Activated B cell treated with CpG ODN at 0.5 μM for 24 hours (primary cell): ENCODE data around the gene NPHS1. TPM values are rescaled to one million over a fixed set of nuclear protein-coding genes. Genes with fewer than 3 reads are reported as not detected.

Experiments
- ATAC-seq: fragments of 200-7000 bp; cut with Tn5 transposase; one replicate; pipeline ENCODE4 v1.10.0; 2021; ENCODE audit warnings: low read depth, mild to moderate bottlenecking, moderate library complexity
- CTCF ChIA-PET: fragments of 350-600 bp; sonication (Branson Sonifier 250); formaldehyde crosslinking; loops from one replicate; lab custom pipeline; 2021; ENCODE audit warnings: antibody characterized with exemption; lab: Charles Lee
- POLR2A ChIA-PET: fragments of 350-600 bp; sonication (Branson Sonifier 250); formaldehyde crosslinking; loops from one replicate; lab custom pipeline; 2021; ENCODE audit warnings: antibody characterized with exemption; lab: Charles Lee
- DNase-seq: peaks from one replicate; pipeline ENCODE4 v3.0.0; 2022
- H3K27ac Mint-ChIP-seq: one replicate; pipeline ENCODE4 v1.8.0; 2020; ENCODE audit warnings: mixed read lengths
- H3K27me3 Mint-ChIP-seq: one replicate; pipeline ENCODE4 v1.8.0; 2021; ENCODE audit warnings: mixed read lengths
- H3K36me3 Mint-ChIP-seq: one replicate; pipeline ENCODE4 v1.8.0; 2021; ENCODE audit warnings: low read depth, mixed read lengths
- H3K4me1 Mint-ChIP-seq: one replicate; pipeline ENCODE4 v1.8.0; 2021; ENCODE audit warnings: mixed read lengths
- H3K4me3 Mint-ChIP-seq: one replicate; pipeline ENCODE4 v1.8.0; 2020; ENCODE audit warnings: mild to moderate bottlenecking, mixed read lengths
- H3K9me3 Mint-ChIP-seq: one replicate; pipeline ENCODE4 v1.8.0; 2020; ENCODE audit warnings: mixed read lengths
- CTCF ChIP-seq: fragments of 200-600 bp; IDR thresholded peaks from one replicate; pipeline ENCODE4 v1.8.0; 2022; ENCODE audit warnings: antibody characterized with exemption, mild to moderate bottlenecking
- intact Hi-C: fragments of 100-400 bp; cut with micrococcal nuclease; formaldehyde crosslinking; loops from one replicate; pipeline ENCODE4 v1.15.1; 2024
- total RNA-seq: library from RNA; stranded (reverse); gene quantifications from 2 replicates; pipeline ENCODE4 v1.2.3, GENCODE V29; 2022

The NPHS1 gene
- total RNA-seq, 1 donor from 2014 or later, result 0.18 TPM

DNA sequence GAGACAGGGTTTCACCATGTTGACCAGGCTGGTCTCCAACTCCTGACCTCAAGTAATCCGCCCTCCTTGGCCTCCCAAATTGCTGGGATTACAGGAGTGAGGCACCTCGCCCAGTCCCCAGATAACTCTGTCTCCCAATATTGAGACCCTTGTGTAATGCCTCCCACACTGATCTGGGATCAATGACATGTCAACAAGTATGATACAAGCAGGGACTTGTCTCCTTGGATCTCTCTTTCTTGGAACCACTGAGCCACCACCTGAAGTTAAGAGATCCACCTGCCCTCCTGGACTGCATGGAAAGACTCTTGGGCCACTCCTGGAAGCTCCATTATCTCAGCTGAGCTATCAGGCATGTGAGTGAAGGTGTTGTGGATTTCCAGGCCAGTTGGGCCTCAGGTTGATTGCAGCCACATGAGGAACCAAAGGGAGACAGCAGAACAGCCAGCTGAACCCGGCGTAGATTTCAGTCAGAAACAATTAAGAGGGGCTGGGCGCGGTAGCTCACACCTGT lies 33.0 kb upstream of the NPHS1 start:
- no peak for DNase-seq
- intact Hi-C loops, result no loop called here
- ChIA-PET POLR2A (interaction anchor here (1.0 to 6.6 kb wide), 3 partner anchors 9 to 46 kb away, joined by 4 to 60 read pairs (median 6); no protein-coding TSS in a partner anchor), CTCF (no interaction called here)
- no peak for ATAC-seq
- H3K27me3 Mint-ChIP-seq, result peaks cover under 1% of the 10 kb centered on the region
- H3K27ac Mint-ChIP-seq, result peak overlapping the region; percentile 61
- peaks cover 47% of the 10 kb centered on the region for H3K36me3 Mint-ChIP-seq
- H3K9me3 Mint-ChIP-seq, result no peaks in the 10 kb centered on the region
- no peak overlapping the region for H3K4me3 Mint-ChIP-seq
- H3K4me1 Mint-ChIP-seq, result peaks cover 10% of the 10 kb centered on the region
- no peak for TF ChIP-seq CTCF

DNA sequence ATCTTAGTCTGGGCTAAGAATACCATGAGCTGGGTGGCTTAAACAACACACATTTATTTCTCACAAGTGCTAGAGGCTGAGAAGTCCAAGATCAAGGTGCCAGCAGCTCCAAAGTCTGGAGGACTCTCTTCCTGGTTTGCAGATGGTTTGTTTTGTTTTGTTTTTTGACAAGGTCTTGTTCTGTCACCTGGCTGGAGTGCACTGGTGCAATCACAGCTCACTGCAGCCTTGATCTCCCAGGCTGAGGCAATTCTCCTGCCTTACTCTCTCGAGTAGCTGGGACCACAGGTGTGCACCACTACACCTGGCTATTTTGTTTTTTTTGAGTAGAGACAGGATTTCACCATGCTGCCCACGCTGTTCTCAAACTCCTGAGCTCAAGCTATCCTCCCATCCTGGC lies 31.6 kb upstream of the NPHS1 start:
- CTCF ChIA-PET, result interaction anchor here (1.1 to 6.9 kb wide), 4 partner anchors 10 to 49 kb away, joined by 3 to 81 read pairs (median 12); no protein-coding TSS in a partner anchor
- Mint-ChIP-seq H3K4me3 (no peak overlapping the region), H3K27me3 (peaks cover 10% of the 10 kb centered on the region), H3K9me3 (no peaks in the 10 kb centered on the region), H3K4me1 (peaks cover 8% of the 10 kb centered on the region), H3K27ac (no peak overlapping the region), H3K36me3 (peaks cover 35% of the 10 kb centered on the region)
- POLR2A ChIA-PET, result interaction anchor here (0.6 to 6.6 kb wide), 11 partner anchors 15 to 645 kb away, joined by 3 to 60 read pairs (median 5); partner anchors contain the start of genes IGFLR1 and NFKBID
- no peak for ATAC-seq
- no peak for DNase-seq
- no peak for TF ChIP-seq CTCF
- intact Hi-C loops, result no loop called here

DNA sequence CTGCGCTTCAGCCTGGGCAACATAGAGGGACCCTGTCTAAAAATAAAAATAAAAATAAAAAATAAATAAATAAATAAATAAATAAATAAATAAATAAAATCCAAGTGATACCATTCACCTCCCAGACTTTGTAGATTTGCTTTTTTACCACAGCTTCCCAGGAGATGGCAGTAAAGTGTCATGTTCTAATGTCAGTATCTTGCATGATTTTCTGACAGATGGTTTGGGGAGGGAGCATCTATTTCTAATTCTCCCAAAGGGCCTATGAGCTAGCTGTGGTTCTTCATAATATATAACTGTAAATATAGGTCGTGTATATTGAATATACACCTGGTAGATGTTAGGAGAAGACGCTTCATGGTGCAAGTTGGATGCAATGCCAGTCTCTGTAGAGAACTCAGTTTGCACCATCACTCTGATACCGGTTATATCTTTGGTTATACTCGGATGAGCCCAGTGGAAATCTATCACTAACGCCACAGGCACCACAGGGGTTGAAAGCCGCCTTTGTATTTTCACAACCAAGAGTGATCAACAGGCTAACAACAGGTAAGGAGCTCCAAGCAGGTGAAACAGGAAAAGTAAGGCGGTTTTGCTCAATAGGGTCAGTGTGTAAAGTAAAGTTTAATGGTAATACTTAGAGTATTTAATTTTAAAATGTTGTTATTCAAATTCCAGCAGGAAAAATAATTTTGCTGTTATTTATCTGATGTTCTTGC lies 30.0 kb upstream of the NPHS1 start:
- ATAC-seq, result peak; percentile 69
- H3K9me3 Mint-ChIP-seq, result no peaks in the 10 kb centered on the region
- H3K27ac Mint-ChIP-seq, result peak overlapping the region; percentile 38
- peaks cover 20% of the 10 kb centered on the region for H3K27me3 Mint-ChIP-seq
- no peak for TF ChIP-seq CTCF
- no peak for DNase-seq
- POLR2A ChIA-PET, result interaction anchor here (1.4 to 6.6 kb wide), 3 partner anchors 9 to 49 kb away, joined by 3 to 60 read pairs (median 6); partner anchors contain the start of gene NFKBID
- H3K4me1 Mint-ChIP-seq, result peaks cover 6% of the 10 kb centered on the region
- intact Hi-C loops, result loop anchor here (1.0 kb wide), 3 partner anchors 17 to 189 kb away; no protein-coding TSS in a partner anchor
- H3K36me3 Mint-ChIP-seq, result peaks cover 19% of the 10 kb centered on the region
- no peak overlapping the region for H3K4me3 Mint-ChIP-seq
- CTCF ChIA-PET, result interaction anchor here (0.6 to 6.9 kb wide), 12 partner anchors 9 to 288 kb away, joined by 3 to 81 read pairs (median 4); partner anchors contain the start of gene ALKBH6

- ATAC-seq (peak; percentile 66), DNase-seq (peak; percentile 60)
- Mint-ChIP-seq H3K4me3 (no peak overlapping the region), H3K27me3 (peaks cover 28% of the 10 kb centered on the region), H3K9me3 (no peaks in the 10 kb centered on the region), H3K4me1 (peaks cover 6% of the 10 kb centered on the region), H3K27ac (no peak overlapping the region), H3K36me3 (no peaks in the 10 kb centered on the region)
- CTCF ChIA-PET, result interaction anchor here (6.9 kb wide), 1 partner anchor 53 kb away, joined by 81 read pairs; no protein-coding TSS in a partner anchor
- intact Hi-C loops, result no loop called here
- POLR2A ChIA-PET, result interaction anchor here (0.7 kb wide), 1 partner anchor 21 kb away, joined by 4 read pairs; the partner anchor contains the start of gene NFKBID
- TF ChIP-seq CTCF, result no peak
Measured at GRCh38 chr19:35879770-35880317, 27.5 kb upstream of the NPHS1 start.
